Measurements from ENCODE around the gene FBLN5. TPM values are rescaled to one million over a fixed set of nuclear protein-coding genes. Genes with fewer than 3 reads are reported as not detected.

FBLN5 gene
- total RNA-seq, 1 experiment from 2014 or later: 1.0 TPM

GRCh38 chr14:91858536-91859275 lies 88.8 kb downstream of the FBLN5 start:
- H3K4ac ChIP-seq (ENCODE audit: low read depth, low read length): no peak overlapping the region
- no peak overlapping the region for H2BK20ac ChIP-seq (ENCODE audit: low read depth, low read length, poor library complexity, severe bottlenecking)
- DNase-seq: no peak
- no peak overlapping the region for H4K91ac ChIP-seq (ENCODE audit: insufficient read length, low read depth, low read length)
- H2BK15ac ChIP-seq (ENCODE audit: low read depth, low read length): no peak overlapping the region
- no peaks in the 10 kb centered on the region for H3K27me3 ChIP-seq (ENCODE audit: insufficient read depth, low read length)
- H3K27ac ChIP-seq (ENCODE audit: insufficient read length, low read depth, low read length): no peak overlapping the region
- no peak overlapping the region for H2BK120ac ChIP-seq (ENCODE audit: low read depth, low read length, poor library complexity, severe bottlenecking)
- no peaks in the 10 kb centered on the region for H3K79me2 ChIP-seq (ENCODE audit: insufficient read depth, low read length)
- no peak overlapping the region for H3K23ac ChIP-seq (ENCODE audit: insufficient read length, low read depth, low read length)
- no peak overlapping the region for H3T11ph ChIP-seq (ENCODE audit: low read length)
- no peaks in the 10 kb centered on the region for H3K9me3 ChIP-seq (ENCODE audit: control insufficient read depth, low read depth, low read length)
- H4K8ac ChIP-seq (replicated peaks; ENCODE audit: insufficient read length, low read depth, low read length): no peak overlapping the region
- no peak overlapping the region for H3K56ac ChIP-seq (ENCODE audit: insufficient read length, low read depth, low read length)
- H2AFZ ChIP-seq (ENCODE audit: low read length): no peak overlapping the region
- H4K5ac ChIP-seq (ENCODE audit: insufficient read length, low read depth, low read length): no peak overlapping the region
- H3K4me2 ChIP-seq (ENCODE audit: insufficient read depth, insufficient read length, low read length): no peak overlapping the region
- H3K79me1 ChIP-seq (ENCODE audit: insufficient read depth, low read depth, low read length, poor library complexity, severe bottlenecking): no peaks in the 10 kb centered on the region
- H3K36me3 Mint-ChIP-seq (ENCODE audit: insufficient read depth in 1 of 3, low read depth in 3 of 3): no peaks in the 10 kb centered on the region
- no peak overlapping the region for H3K9ac ChIP-seq (ENCODE audit: extremely low read depth, insufficient read length, low read length)
- no peaks in the 10 kb centered on the region for H3K23me2 ChIP-seq (ENCODE audit: insufficient read length, low read depth, low read length, poor library complexity, severe bottlenecking)
- WGBS (ENCODE audit: extremely low coverage, insufficient read length, low lambda C conversion rate): no CpG with 5 or more reads among the region's 8 CpGs
- no peak overlapping the region for H3K4me3 Mint-ChIP-seq
- H3K9me3 Mint-ChIP-seq: no peaks in the 10 kb centered on the region
- H2BK12ac ChIP-seq (ENCODE audit: insufficient read length, low read depth, low read length): no peak overlapping the region
- no peak overlapping the region for H2AK5ac ChIP-seq (ENCODE audit: insufficient read length, low read length)
- peak overlapping the region in 2 of 3 experiments; percentile 2 to 22; a peak in 1 of 7 replicates for H3K27ac Mint-ChIP-seq
- peaks cover 8% of the 10 kb centered on the region for H3K27me3 Mint-ChIP-seq (ENCODE audit: low read depth)
- H3K14ac ChIP-seq (ENCODE audit: insufficient read depth, low read length): no peak overlapping the region
- H3K4me1 Mint-ChIP-seq: peaks cover 24 to 31% of the 10 kb centered on the region in 2 experiments
- TF ChIP-seq CTCF (conservative IDR thresholded peaks at IDR 0.05): peak; percentile 39; the same call in 2 of the 3 replicates
- no peak overlapping the region for H3K18ac ChIP-seq (ENCODE audit: insufficient read length, low read depth, low read length)
- no peaks in the 10 kb centered on the region for H4K20me1 ChIP-seq (ENCODE audit: control insufficient read depth, insufficient read depth, insufficient read length)
- H2BK5ac ChIP-seq (ENCODE audit: insufficient read length, low read length): no peak overlapping the region
- peaks cover 3% of the 10 kb centered on the region; the same call in 1 of the 2 replicates for H3K4me1 ChIP-seq (ENCODE audit: insufficient read depth, low read length)

All from H9 (cell line).